Measurements from ENCODE around the gene ADD3. TPM values are rescaled to one million over a fixed set of nuclear protein-coding genes. Genes with fewer than 3 reads are reported as not detected.

ADD3 gene
- total RNA-seq, 2 donors from 2014 or later = 183 to 241 TPM

- Histone ChIP-seq H3K9me3 (ENCODE audit: control insufficient read depth, low read length) (no peaks in the 10 kb centered on the region), H3K27ac (ENCODE audit: low read depth, low read length) (no peak overlapping the region), H3K4me1 (ENCODE audit: control insufficient read depth, insufficient read depth, low read length) (peaks cover 25% of the 10 kb centered on the region), H3K36me3 (ENCODE audit: control insufficient read depth, insufficient read depth, low read length) (no peaks in the 10 kb centered on the region), H3K27me3 (ENCODE audit: control insufficient read depth, insufficient read depth, low read length, poor library complexity, severe bottlenecking) (peaks cover 95% of the 10 kb centered on the region), H3K4me3 (ENCODE audit: low read length) (peak overlapping the region; percentile 30), H3K9ac (ENCODE audit: extremely low read depth, low read length, poor library complexity, severe bottlenecking) (no peak overlapping the region)
- DNase-seq = peak; percentile 64
- 54 to 58% methylated on average over 3 to 4 of the region's 4 CpGs for WGBS, 2 experiments (ENCODE audit: insufficient coverage in 1 of 2, insufficient read length in 1 of 2)
- Mint-ChIP-seq H3K27ac (no peak overlapping the region), H3K4me1 (peaks cover 36% of the 10 kb centered on the region), H3K9me3 (no peaks in the 10 kb centered on the region), H3K36me3 (ENCODE audit: low read depth) (no peaks in the 10 kb centered on the region), H3K4me3 (no peak overlapping the region), H3K27me3 (ENCODE audit: insufficient read depth) (peaks cover 86% of the 10 kb centered on the region)
- TF ChIP-seq CTCF (conservative IDR thresholded peaks at IDR 0.05) = no peak
Measured at GRCh38 chr10:110163841-110164240, 156.1 kb downstream of the ADD3 start.

DNA sequence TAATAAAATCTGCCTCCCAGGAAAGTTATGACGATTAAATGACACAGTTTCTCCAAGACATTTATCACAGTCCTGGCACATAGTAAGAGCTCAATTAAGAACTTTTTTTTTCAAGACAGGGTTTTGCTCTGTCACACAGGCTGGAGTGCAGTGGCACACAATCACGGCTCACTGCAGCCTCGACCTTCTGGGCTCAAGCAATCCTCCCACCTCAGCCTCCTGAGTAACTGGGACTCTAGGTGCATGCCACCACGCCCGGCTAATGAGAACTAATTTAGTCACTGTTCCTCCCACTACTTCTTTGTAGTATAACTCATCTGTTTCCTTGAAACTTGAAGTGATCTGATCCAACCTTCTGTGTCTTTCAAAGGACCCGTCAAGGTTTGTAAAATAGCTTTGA, 157.5 kb downstream of the ADD3 start:
- no peaks in the 10 kb centered on the region for H3K36me3 ChIP-seq (ENCODE audit: control insufficient read depth, insufficient read depth, low read length)
- no peak overlapping the region for H3K4me3 Mint-ChIP-seq
- H3K27me3 ChIP-seq (ENCODE audit: control insufficient read depth, insufficient read depth, low read length, poor library complexity, severe bottlenecking) = peaks cover 98% of the 10 kb centered on the region
- peak; percentile 16 for DNase-seq
- H3K4me1 ChIP-seq (ENCODE audit: control insufficient read depth, insufficient read depth, low read length) = peaks cover 37% of the 10 kb centered on the region
- no peak overlapping the region for H3K9ac ChIP-seq (ENCODE audit: extremely low read depth, low read length, poor library complexity, severe bottlenecking)
- H3K4me1 Mint-ChIP-seq = peaks cover 50% of the 10 kb centered on the region
- H3K9me3 Mint-ChIP-seq = no peaks in the 10 kb centered on the region
- no peak overlapping the region for H3K27ac Mint-ChIP-seq
- no peak overlapping the region for H3K4me3 ChIP-seq (ENCODE audit: low read length)
- 89 to 90% methylated on average over 6 of the region's 6 CpGs for WGBS, 2 experiments (ENCODE audit: insufficient coverage in 1 of 2, insufficient read length in 1 of 2)
- H3K27me3 Mint-ChIP-seq (ENCODE audit: insufficient read depth) = peaks cover 87% of the 10 kb centered on the region
- H3K36me3 Mint-ChIP-seq (ENCODE audit: low read depth) = no peaks in the 10 kb centered on the region
- TF ChIP-seq CTCF (conservative IDR thresholded peaks at IDR 0.05) = no peak
- no peak overlapping the region for H3K27ac ChIP-seq (ENCODE audit: low read depth, low read length)
- H3K9me3 ChIP-seq (ENCODE audit: control insufficient read depth, low read length) = no peaks in the 10 kb centered on the region

DNA sequence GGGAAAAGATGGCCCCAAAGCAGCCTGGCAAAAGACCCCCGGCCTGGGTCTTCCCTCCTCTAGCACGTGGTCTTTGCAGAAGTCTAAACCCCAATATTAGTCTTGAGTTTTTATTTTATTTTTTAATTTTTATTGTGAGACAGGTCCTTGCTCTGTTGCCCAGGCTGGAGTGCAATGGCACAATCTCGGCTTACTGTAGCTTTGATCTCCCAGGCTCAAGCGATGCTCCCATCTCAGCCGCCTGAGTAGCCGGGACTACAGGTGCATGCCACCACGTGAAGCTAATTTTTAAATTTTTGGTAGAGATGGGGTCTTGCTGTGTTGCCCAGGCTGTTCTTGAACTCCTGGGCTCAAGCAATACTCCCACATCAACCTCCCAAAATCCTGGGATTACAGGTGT, 159.4 kb downstream of the ADD3 start:
- no peak overlapping the region for H3K27ac Mint-ChIP-seq
- H3K36me3 ChIP-seq (ENCODE audit: control insufficient read depth, insufficient read depth, low read length) = no peaks in the 10 kb centered on the region
- H3K4me1 Mint-ChIP-seq = peaks cover 57% of the 10 kb centered on the region
- H3K4me3 ChIP-seq (ENCODE audit: low read length) = no peak overlapping the region
- H3K9me3 Mint-ChIP-seq = no peaks in the 10 kb centered on the region
- no peak overlapping the region for H3K27ac ChIP-seq (ENCODE audit: low read depth, low read length)
- no peak overlapping the region for H3K9ac ChIP-seq (ENCODE audit: extremely low read depth, low read length, poor library complexity, severe bottlenecking)
- WGBS, 2 experiments (ENCODE audit: insufficient coverage in 1 of 2, insufficient read length in 1 of 2) = 82 to 90% methylated on average over 2 to 5 of the region's 7 CpGs
- H3K4me3 Mint-ChIP-seq = no peak overlapping the region
- H3K9me3 ChIP-seq (ENCODE audit: control insufficient read depth, low read length) = no peaks in the 10 kb centered on the region
- no peak for DNase-seq
- TF ChIP-seq CTCF (conservative IDR thresholded peaks at IDR 0.05) = no peak
- peaks cover 46% of the 10 kb centered on the region for H3K4me1 ChIP-seq (ENCODE audit: control insufficient read depth, insufficient read depth, low read length)
- no peaks in the 10 kb centered on the region for H3K36me3 Mint-ChIP-seq (ENCODE audit: low read depth)
- H3K27me3 Mint-ChIP-seq (ENCODE audit: insufficient read depth) = peaks cover 91% of the 10 kb centered on the region
- peaks cover 98% of the 10 kb centered on the region for H3K27me3 ChIP-seq (ENCODE audit: control insufficient read depth, insufficient read depth, low read length, poor library complexity, severe bottlenecking)
